Measurements from ENCODE around the gene RPS6KA2. TPM values are rescaled to one million over a fixed set of nuclear protein-coding genes. Genes with fewer than 3 reads are reported as not detected.

The RPS6KA2 gene
- total and polyA plus RNA-seq, 8 donors: 7.9 to 95.4 (median 22.9) TPM

DNA sequence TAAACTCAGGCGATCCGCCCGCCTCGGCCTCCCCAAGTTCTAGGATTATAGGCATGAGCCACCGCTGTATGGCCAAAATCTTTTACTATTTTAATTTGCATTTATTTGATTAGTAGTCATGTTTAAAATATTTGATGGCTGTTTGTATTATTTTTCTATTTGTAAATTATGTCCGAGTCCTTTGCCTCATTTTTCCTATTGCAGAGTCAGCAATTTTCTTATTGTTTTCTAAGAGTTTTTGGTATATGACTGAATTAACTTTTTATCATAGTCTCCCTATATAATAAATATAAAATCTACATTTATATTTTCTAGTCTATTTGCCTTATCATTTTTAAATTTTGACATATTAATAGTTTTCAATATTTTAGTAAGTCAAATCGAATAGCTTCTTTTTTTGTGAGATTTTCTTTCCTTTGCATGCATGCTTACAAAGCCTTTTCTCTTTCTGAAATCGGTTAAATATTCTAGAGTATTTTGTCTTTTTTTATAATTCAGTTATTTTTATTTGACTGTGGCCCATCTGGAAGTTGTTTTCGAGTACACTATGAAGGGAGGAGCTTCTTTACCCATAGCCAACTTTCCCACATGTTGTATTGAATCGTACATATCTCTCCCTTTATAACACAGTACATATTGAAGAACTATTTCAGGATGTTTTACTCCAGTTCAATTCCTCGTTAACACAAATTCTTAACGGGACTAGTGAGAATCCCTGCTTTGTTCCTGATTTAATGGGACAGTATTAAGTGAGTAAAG lies 34.5 kb upstream of the RPS6KA2 start:
- 88 to 92% methylated on average over 12 of the region's 12 CpGs for WGBS, 2 donors
- DNase-seq (no peak), ATAC-seq (no peak), FAIRE-seq (no peak)
- Histone ChIP-seq H3K27me3 (no peaks in the 10 kb centered on the region), H3K36me3 (no peaks in the 10 kb centered on the region), H3K9me3 (no peaks in the 10 kb centered on the region), H3K27ac (no peak overlapping the region), H3K4me3 (no peak overlapping the region), H3K4me1 (no peaks in the 10 kb centered on the region)
- intact Hi-C loops (cut with DNase I): no loop called here
- TF ChIP-seq, protein P1, sequence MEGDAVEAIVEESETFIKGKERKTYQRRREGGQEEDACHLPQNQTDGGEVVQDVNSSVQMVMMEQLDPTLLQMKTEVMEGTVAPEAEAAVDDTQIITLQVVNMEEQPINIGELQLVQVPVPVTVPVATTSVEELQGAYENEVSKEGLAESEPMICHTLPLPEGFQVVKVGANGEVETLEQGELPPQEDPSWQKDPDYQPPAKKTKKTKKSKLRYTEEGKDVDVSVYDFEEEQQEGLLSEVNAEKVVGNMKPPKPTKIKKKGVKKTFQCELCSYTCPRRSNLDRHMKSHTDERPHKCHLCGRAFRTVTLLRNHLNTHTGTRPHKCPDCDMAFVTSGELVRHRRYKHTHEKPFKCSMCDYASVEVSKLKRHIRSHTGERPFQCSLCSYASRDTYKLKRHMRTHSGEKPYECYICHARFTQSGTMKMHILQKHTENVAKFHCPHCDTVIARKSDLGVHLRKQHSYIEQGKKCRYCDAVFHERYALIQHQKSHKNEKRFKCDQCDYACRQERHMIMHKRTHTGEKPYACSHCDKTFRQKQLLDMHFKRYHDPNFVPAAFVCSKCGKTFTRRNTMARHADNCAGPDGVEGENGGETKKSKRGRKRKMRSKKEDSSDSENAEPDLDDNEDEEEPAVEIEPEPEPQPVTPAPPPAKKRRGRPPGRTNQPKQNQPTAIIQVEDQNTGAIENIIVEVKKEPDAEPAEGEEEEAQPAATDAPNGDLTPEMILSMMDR (IDR thresholded peaks at IDR 0.05): no peak

DNA sequence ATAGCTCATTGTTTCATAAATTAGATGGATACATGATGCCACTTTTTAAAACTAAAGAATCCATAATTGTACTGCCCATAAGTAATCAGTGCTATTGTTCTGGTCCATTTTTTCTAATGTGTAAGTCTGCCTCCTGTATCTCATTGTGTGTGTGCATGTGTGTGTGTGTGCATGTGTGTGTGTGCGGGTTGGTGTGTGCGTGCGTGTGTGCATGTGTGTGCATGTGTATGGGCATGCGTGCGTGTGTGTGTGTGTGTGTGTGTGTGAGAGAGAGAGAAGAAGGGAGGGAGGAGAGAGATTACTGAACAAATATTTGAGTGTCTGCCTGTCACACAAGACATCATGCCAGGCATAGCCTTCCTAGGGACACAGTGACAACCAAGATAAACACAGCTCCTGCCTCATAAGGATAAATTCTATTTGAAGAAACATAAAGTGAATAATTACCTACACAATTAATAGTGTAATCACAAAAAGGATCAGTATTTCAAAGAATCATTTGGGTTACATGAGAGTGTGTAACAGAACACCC lies 33.2 kb upstream of the RPS6KA2 start:
- intact Hi-C loops (cut with DNase I): no loop called here
- no peak for FAIRE-seq
- WGBS, 2 donors: 41 to 49% methylated on average over 5 of the region's 5 CpGs
- H3K27me3 ChIP-seq: no peaks in the 10 kb centered on the region
- no peaks in the 10 kb centered on the region for H3K9me3 ChIP-seq
- no peak overlapping the region for H3K4me3 ChIP-seq
- no peaks in the 10 kb centered on the region for H3K36me3 ChIP-seq
- TF ChIP-seq, protein P1 (IDR thresholded peaks at IDR 0.05): no peak
- no peaks in the 10 kb centered on the region for H3K4me1 ChIP-seq
- H3K27ac ChIP-seq: no peak overlapping the region
- peak in 2 of 4 donors; percentile 18 to 32 for ATAC-seq
- DNase-seq: no peak

DNA sequence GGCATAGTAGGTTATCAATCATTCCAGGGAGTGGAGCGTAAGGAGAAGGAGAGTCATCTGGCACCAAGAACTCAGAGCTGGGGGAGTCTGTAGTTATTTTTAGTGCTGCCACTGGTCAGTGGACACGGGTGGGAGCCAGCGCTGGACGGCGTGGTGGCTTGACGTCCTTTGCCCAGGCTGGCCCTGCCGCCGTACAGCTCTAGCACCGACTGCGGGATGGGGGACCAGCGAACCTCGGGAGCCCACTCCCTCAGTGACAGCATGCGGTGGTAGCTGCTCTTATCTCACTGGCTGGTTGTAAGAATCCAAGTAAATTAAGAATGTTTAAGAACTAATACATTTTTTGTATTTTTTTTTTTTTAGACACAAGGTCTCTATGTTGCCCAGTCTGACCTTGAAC lies 32.5 kb upstream of the RPS6KA2 start:
- TF ChIP-seq, protein P1 (IDR thresholded peaks at IDR 0.05): no peak
- no peak overlapping the region for H3K27ac ChIP-seq
- no peaks in the 10 kb centered on the region for H3K4me1 ChIP-seq
- H3K27me3 ChIP-seq: no peaks in the 10 kb centered on the region
- no peak for ATAC-seq
- no peaks in the 10 kb centered on the region for H3K36me3 ChIP-seq
- intact Hi-C loops (cut with DNase I): no loop called here
- no peak for FAIRE-seq
- no peak for DNase-seq
- H3K4me3 ChIP-seq: no peak overlapping the region
- H3K9me3 ChIP-seq: no peaks in the 10 kb centered on the region
- WGBS, 2 donors: 91 to 95% methylated on average over 13 of the region's 13 CpGs

DNA sequence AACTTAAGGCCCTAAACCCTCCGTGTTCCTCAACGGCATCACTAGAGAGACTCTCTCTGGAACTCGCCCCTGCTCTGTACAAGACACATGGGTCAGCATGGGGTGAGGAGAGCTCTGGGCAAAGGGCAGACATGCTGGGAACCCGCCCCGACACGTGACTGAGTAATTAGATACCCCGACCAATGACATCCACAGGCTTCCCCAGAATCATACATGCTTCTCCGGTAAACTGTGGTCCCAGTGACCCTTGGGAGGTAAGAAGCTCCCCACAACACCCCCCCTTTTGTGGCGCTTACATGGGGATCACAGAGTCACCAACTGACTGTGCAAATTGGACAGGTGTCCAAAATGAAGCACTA lies 31.7 kb upstream of the RPS6KA2 start:
- Histone ChIP-seq H3K9me3 (no peaks in the 10 kb centered on the region), H3K4me1 (no peaks in the 10 kb centered on the region), H3K36me3 (no peaks in the 10 kb centered on the region), H3K27ac (no peak overlapping the region), H3K27me3 (no peaks in the 10 kb centered on the region), H3K4me3 (no peak overlapping the region)
- WGBS, 2 donors: 90 to 92% methylated on average over 9 of the region's 9 CpGs
- TF ChIP-seq, protein P1 (IDR thresholded peaks at IDR 0.05): no peak
- intact Hi-C loops (cut with DNase I): no loop called here
- ATAC-seq (no peak), DNase-seq (no peak), FAIRE-seq (no peak)

DNA sequence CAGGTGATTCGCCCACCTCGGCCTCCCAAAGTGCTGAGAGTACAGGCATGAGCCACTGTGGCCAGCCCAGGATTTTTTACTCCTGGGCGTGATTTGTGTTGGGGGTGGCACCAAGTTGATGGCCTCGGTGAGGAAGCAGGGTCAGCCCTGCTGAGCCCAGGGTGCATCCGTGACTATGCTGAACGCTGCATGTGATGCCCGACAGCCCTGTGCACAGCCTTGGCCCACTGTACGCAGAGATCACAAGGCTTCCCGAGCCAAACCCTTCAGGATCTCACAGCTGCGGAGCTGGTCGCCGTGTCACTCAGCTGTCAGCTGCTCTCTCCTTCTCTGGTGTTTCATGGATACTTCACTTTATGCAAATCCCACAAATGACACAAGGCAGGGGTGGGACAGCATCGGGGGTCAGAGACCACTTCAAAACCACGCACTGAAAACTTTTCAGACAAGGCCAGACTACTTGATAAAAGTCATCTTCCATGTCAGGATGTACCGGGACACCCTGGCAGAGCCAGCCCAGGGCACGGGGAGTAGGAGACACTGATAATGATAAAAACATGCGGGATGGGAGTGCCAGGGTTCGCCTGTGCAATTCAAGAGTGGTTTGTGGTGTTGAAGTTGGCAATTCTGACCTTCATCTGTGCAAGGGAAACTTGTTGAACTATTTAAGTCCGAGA lies 31.2 kb upstream of the RPS6KA2 start:
- Histone ChIP-seq H3K36me3 (no peaks in the 10 kb centered on the region), H3K4me1 (no peaks in the 10 kb centered on the region), H3K27me3 (no peaks in the 10 kb centered on the region), H3K9me3 (no peaks in the 10 kb centered on the region), H3K4me3 (no peak overlapping the region), H3K27ac (no peak overlapping the region)
- WGBS, 2 donors: 86 to 94% methylated on average over 19 of the region's 19 CpGs
- FAIRE-seq (no peak), ATAC-seq (no peak), DNase-seq (no peak)
- TF ChIP-seq, protein P1 (IDR thresholded peaks at IDR 0.05): no peak
- intact Hi-C loops (cut with DNase I): no loop called here
